ENCODE results near the gene GIPC3. TPM values are rescaled to one million over a fixed set of nuclear protein-coding genes. Genes with fewer than 3 reads are reported as not detected.

Gene GIPC3
- total and polyA plus RNA-seq, 2 of the 8 experiments (the other 6 are each of a cell fraction or from before 2014, with no cell fraction given) = 1.0 to 1.2 TPM

DNA sequence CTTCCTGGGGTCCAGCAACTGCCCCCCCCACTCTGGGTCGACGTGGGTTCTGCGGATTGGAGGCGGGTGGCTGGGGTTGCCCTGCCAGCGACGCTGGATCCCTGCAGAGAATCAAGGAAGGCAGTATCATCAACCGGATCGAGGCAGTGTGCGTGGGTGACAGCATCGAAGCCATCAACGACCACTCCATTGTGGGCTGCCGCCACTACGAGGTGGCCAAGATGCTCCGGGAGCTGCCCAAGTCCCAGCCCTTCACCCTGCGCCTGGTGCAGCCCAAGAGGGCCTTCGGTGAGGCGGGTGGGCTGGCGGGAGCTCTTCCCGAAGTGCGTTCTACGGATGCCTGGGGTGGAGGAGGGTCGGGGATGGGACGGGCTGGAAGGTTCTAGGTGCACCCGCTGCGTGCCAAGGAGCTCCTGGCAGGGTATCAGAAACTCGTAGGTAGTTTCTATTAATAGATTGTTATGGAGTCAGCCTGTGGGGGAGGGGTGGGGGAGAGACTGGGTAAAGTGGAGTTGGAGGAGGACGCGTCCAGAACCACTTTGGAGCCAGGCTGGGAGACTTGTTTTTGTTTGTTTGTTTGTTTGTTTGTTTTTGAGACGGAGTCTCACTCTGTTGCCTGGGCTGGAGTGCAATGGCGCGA, 1.5 kb downstream of the GIPC3 start:
- Histone ChIP-seq H3K4me2 (ENCODE audit: insufficient read depth in 1 of 2, low read depth in 2 of 2, low read length in 2 of 2) (no peak overlapping the region), H3K36me3 (ENCODE audit: control insufficient read depth in 2 of 4, insufficient read depth in 4 of 4, low read length in 3 of 4) (no peaks in the 10 kb centered on the region), H3K9ac (replicated peaks in 1 of 4; ENCODE audit: extremely low read depth in 1 of 4, low read depth in 3 of 4, low read length in 3 of 4) (no peak overlapping the region), H4K20me1 (replicated peaks in 1 of 2; ENCODE audit: control insufficient read depth in 1 of 2, insufficient read depth in 2 of 2, low read length in 2 of 2) (peaks cover 0 to 2% of the 10 kb centered on the region in 2 experiments), H2AFZ (ENCODE audit: low read length) (no peak overlapping the region), H4K8ac (ENCODE audit: extremely low read depth, insufficient read depth, low read length) (peak overlapping the region; percentile 75), H2BK120ac (replicated peaks; ENCODE audit: low read depth, low read length) (no peak overlapping the region), H2BK20ac (ENCODE audit: low read length) (no peak overlapping the region), H3K27ac (ENCODE audit: low read depth, low read length) (no peak overlapping the region), H3K23me2 (ENCODE audit: low read depth, low read length) (peaks cover 5% of the 10 kb centered on the region; the same call in 1 of the 2 replicates), H2BK15ac (ENCODE audit: low read length) (no peak overlapping the region), H3K79me2 (ENCODE audit: control insufficient read depth in 1 of 2, insufficient read depth in 2 of 2, low read length in 2 of 2) (no peaks in the 10 kb centered on the region), H3K4me1 (replicated peaks in 1 of 4; ENCODE audit: control insufficient read depth in 3 of 4, insufficient read depth in 4 of 4, low read length in 3 of 4) (peaks cover 0 to 4% (median 0%) of the 10 kb centered on the region in 4 experiments; a peak in 3 of 7 replicates), H4K91ac (replicated peaks; ENCODE audit: insufficient read length, low read length) (no peak overlapping the region), H3K4ac (replicated peaks; ENCODE audit: insufficient read length, low read depth, low read length) (no peak overlapping the region), H3K18ac (ENCODE audit: extremely low read depth, low read length) (no peak overlapping the region), H3K56ac (replicated peaks; ENCODE audit: insufficient read length, low read depth, low read length) (no peak overlapping the region), H2BK12ac (ENCODE audit: low read depth, low read length) (no peak overlapping the region), H2AK5ac (ENCODE audit: low read depth, low read length) (no peak overlapping the region), H3K27me3 (replicated peaks in 1 of 4; ENCODE audit: control insufficient read depth in 3 of 4, extremely low read depth in 1 of 4, insufficient read depth in 3 of 4, low read length in 3 of 4) (peaks cover 11 to 21% (median 14%) of the 10 kb centered on the region in 4 experiments; a peak in 6 of 7 replicates), H3K4me3 (ENCODE audit: extremely low read depth in 1 of 4, insufficient read depth in 2 of 4, low read depth in 3 of 4, low read length in 4 of 4) (no peak overlapping the region), H3K23ac (ENCODE audit: insufficient read length) (no peak overlapping the region), H4K5ac (ENCODE audit: insufficient read length, low read depth, low read length) (no peak overlapping the region), H2BK5ac (ENCODE audit: low read depth, low read length) (no peak overlapping the region), H3K9me3 (ENCODE audit: insufficient read depth in 2 of 2, low read depth in 1 of 2, low read length in 1 of 2) (peaks cover 4 to 6% of the 10 kb centered on the region in 2 experiments; a peak in 3 of 4 replicates), H3K79me1 (ENCODE audit: low read depth, low read length) (no peaks in the 10 kb centered on the region), H3K14ac (ENCODE audit: insufficient read length) (no peak overlapping the region)
- no peak for TF ChIP-seq EGR1 (IDR thresholded peaks at IDR 0.05; ENCODE audit: borderline replicate concordance, low read depth, low read length)
- TF ChIP-seq POU5F1 (IDR thresholded peaks at IDR 0.05; ENCODE audit: low read depth, low read length) = no peak
- TF ChIP-seq SP1 (IDR thresholded peaks at IDR 0.05; ENCODE audit: low read depth, low read length) = no peak
- no peak for TF ChIP-seq PHF8 (conservative IDR thresholded peaks at IDR 0.05; ENCODE audit: low read depth, low read length)
- no peak for TF ChIP-seq NANOG (IDR thresholded peaks at IDR 0.05; ENCODE audit: insufficient read depth, low read depth, low read length, poor library complexity, severe bottlenecking)
- POLR2A ChIA-PET (ENCODE audit: partially characterized antibody) = interaction anchor here (1.4 to 1.8 kb wide), 3 partner anchors 8 to 11 kb away, joined by 3 to 7 read pairs (median 7); no protein-coding TSS in a partner anchor
- CTCF ChIA-PET (ENCODE audit: partially characterized antibody) = interaction anchor here (0.7 to 4.7 kb wide), 15 partner anchors 9 to 122 kb away, joined by 3 to 38 read pairs (median 5); partner anchors contain the start of genes TEKTIP1 and TJP3
- DNase-seq (ENCODE audit: low read depth in 1 of 2, low spot score in 2 of 2) = no peak
- WGBS, 2 experiments (ENCODE audit: extremely low coverage in 1 of 2, insufficient coverage in 1 of 2, insufficient read length in 1 of 2, insufficient replicate concordance in 2 of 2, low coverage in 1 of 2, low lambda C conversion rate in 2 of 2, missing lambda C conversion rate in 1 of 2) = 83% methylated on average over 28 of the region's 31 CpGs; no CpG with 5 or more reads in 1 of the 2 experiments
- no peak for FAIRE-seq
